Lung microvascular endothelial cell (primary cell): ENCODE data around the gene SPATA12. TPM values are rescaled to one million over a fixed set of nuclear protein-coding genes. Genes with fewer than 3 reads are reported as not detected.
A peak's percentile ranks its signal among the peaks of the same experiment; 100 is the strongest.

Source experiments
- DNase-seq, 2 donors: peaks; one replicate each; pipeline versions ENCODE4 v3.0.0 to v3.0.0-alpha.2; 2010; ENCODE audit warnings: low read depth in 2 of 2
- total RNA-seq: library from RNA; depleted of rRNA; stranded (reverse); fragments of >200 nt; gene quantifications from 2 replicates; pipeline ENCODE4 v1.2.1, GENCODE V29; 2014

The SPATA12 gene, protein sequence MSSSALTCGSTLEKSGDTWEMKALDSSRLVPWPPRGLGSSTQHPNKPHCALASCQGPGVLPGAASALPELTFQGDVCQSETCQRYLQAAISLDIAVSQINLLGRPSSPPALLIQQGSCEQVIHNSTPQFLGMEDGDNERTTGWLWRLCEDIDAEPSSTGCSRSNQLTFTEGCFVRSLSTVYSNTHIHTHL
- total RNA-seq, result 0.44 TPM in 1 of 2 replicates, not detected in the other

DNA sequence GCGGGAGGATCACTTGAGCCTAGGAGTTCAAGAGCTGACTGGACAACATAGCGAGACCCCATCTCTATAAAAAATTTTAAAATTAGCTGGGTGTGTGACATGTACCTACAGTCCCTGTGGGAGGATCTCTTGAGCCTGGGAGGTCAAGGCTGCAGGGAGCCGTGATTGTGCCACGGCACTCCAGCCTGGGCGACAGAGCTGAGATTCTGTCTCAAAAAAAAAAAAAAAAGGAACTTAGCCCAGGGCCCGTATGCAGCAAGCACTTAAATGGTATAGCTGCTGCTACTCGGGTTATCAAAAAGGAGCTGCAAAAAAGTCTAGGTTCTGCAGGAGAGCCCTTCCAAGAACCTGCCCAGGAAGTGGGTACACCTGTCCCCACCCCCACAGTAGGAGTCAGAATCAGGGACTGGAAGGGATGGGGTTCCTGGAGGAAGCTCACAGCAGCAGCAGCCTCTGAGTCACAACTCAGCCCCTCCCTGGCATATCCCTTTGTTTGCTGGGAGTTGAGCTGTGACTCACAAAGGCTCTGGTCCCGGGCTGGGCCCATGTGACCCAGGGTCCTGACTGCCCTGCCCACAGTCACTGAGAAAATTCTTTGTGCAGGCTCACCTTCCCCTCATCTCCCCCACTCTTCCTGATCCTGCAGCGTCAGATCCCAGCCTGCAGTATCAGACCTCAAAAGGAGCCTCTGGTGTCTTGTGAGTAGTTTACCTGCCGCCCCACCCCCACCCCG lies at the start of gene SPATA12:
Gene SPATA12, plus strand, starts transcription at position 576 of the 733 bp plus-strand sequence. CDS start 13,031 bp downstream, outside the sequence.
- peak; percentile 93 to 96 for DNase-seq

DNA sequence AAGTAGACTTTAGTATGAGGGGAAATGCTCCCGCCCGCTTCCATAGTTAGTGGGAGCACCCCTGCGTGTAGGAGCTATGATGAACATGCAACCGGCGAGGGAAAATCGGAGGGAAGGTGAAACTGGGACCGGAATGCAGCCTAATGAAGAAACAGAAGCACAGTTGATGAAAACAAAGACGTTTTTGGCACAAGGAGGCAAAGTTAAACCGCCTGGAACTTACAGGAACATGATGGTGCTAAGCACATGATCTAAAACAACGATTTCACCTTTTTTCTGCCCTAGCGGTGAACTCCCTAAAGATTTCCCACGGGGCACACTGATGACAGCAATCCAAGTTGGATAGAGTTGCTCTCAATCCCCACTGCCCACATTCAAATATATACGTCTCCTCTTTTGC lies 49.4 kb upstream of the SPATA12 start:
- no peak for DNase-seq

DNA sequence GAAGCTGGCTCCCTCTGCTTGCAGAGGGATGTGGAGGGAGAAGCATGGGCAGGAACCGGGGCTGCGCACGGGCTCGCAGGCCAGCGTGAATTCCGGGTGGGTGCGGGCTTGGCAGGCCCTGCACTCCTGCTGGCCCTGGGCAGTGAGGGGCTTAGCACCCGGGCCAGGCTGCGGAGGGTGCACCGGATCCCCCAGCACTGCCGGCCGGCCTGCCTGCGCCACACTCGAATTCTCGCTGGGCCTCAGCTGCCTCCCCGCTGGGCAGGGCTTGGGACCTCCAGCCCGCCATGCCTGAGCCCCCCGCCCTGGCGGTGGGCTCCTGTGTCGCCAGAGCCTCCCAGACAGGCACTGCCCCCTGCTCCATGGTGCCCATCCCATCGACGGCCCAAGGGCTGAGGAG lies 47.6 kb upstream of the SPATA12 start:
- DNase-seq, result no peak

DNA sequence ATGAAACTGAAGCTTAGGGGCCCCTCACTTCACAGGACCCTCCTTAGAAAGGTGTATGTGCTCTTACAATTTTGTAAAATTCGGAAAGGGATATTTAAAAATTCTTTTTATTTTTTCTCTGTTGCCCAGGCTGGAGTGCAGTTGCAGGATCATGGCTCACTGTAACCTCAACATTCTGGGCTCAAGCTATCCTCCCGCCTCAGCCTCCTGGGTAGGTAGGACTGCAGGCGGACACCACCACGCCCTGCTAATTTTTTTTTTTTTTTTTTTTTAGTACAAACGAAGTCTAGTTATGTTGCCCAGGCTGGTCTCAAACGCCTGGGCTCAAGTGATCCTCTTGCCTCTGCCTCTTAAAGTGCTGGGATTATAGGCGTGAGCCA lies 45.1 kb upstream of the SPATA12 start:
- no peak for DNase-seq

DNA sequence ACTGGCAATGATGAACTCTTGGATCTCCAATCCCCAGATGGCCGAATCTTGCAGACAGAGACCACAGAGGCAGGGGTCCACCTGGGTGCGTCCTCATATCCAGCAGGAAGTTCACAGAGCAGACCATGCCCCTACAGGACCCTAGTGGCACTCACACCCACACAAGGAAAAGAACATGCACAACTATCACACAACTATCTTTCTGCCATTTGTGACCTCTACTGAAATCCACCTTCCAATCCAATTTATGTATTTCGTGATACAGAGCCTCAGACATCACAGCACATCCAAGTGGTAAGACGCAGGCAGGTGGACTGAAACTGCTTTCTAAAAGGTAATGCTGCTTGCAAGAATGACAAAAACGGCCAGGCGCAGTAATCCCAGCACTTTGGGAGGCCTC lies 44.6 kb upstream of the SPATA12 start:
- DNase-seq, result no peak

DNA sequence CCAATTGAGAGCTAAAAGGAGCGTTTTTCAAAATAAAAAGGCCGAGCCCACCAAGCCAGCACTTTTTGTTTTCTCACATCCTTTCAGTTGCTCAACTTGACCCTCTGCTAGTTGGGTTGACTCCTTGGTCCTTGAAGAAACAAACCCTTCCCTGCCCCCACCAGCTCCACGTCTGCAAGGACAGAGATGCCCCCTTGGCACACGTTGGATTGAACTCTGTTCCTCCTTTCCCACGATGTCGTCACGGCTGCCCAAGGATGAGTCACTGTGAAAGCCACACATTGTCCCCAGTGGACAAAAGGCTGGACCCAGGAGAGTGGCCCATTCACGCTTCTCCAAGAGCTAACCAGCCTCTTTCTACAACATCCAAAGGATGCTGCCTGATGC lies 43.0 kb upstream of the SPATA12 start:
- peak in 1 of 2 donors; percentile 21 for DNase-seq

DNA sequence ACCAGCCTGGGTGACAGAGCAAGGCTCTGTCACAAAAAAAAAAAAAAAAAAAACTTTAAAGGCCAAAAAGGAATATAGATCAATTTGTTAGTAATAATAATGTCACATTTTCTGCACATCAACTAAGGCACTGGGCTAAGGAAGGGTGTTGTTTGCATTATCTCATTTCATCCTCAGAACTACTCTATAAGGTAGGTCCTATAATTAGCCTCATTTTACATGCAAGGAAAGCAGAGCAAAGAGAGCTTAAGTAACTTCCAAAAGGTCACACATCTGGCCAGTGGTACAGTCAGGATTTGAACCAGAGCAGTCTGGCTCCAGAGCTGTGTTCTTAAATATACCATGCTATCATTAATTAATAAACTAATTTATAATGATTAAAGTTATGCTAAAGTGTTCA lies 42.2 kb upstream of the SPATA12 start:
- DNase-seq, result no peak

DNA sequence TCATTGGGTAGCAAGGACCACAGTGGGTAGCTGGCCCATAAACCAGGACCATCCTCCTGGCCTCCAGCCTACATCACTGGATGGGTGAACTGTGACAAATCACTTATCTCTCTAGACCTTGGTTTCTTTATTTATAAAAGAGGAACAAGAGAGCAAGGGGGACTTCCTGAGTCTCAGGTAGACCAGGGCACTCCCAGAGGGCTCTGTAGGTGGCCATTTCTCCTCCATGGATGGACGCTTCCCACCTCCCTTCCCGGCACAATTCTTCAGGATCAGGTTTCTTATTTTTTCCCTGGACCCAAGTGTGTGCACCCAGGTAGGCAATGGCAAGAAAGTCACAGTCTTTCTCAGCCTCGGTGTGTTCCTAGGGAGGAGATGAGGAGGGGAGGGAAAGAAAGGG lies 41.4 kb upstream of the SPATA12 start:
- no peak for DNase-seq

DNA sequence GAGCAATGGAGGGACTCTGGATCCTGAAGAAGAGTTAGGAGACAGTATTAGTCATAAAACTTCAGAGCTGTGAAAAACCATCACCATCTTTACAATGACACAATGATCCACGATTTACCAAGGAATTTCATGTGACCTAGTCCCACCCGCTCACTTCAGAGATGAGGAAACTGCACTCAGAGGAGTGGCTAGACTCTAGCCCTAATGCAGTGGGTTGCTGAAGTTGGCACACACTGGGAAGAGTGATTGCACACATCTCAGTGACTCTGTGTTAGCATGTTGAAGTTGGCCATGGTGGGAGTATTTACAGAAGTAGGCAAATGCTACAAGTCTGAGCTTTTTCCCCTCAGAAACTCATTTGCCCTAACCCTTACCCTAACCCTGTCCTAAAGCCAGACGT lies 35.2 kb upstream of the SPATA12 start:
- no peak for DNase-seq

DNA sequence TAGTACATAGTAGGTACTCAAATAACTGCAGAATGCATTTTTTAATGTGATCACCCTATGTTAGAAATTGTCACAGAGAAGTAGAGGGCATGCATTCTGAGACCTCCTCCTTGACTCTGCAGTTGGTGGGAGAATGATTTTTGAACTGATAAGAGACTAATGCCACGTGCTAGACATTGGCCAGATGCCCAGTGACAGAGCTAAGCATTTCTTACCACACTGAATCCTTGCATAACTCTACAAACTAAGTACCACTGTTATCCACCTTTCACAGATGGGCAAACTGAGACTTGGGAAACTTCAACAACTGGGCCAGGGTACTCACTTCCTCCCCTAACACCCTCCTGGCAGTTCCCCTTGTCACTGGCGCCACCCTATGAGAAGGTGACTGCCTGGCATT lies 33.5 kb upstream of the SPATA12 start:
- peak; percentile 10 to 61 for DNase-seq

DNA sequence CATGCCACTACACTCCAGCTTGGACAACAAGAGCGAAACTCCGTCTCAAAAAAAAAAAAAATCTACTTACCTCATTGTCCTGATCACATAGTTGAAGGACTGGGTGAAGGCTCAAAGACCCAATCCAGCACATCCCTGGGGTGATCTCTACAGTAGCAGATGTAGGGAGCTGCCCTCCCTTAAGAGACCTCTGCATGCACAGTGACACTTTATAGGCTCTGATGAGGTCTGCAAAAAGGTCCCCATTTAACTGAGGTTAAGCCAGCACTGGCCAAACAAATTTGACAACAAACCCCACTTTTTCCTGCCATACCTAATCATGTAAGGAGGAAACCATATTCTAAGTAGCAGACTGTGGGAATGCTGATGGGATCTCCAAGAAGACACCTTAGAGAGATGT lies 31.1 kb upstream of the SPATA12 start:
- no peak for DNase-seq

DNA sequence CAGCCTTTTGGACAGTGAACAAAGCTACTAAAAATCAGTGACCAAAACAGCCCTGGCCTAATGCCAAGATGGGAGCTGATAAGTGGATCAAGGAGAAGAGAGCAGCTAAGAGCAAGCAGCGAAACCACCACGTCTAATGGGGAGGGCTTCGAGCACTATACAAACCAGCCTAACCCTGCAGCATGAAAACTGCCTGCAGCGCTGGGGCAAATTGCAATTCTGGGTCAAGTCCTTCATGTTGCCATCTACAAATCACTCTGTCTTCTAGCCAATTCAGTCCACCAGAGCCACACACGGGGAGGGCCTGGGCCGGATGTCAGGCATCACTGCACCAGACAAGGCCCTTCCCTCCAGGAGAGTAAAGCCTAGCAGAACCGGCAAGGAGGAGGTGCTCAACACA lies 30.5 kb upstream of the SPATA12 start:
- no peak for DNase-seq

DNA sequence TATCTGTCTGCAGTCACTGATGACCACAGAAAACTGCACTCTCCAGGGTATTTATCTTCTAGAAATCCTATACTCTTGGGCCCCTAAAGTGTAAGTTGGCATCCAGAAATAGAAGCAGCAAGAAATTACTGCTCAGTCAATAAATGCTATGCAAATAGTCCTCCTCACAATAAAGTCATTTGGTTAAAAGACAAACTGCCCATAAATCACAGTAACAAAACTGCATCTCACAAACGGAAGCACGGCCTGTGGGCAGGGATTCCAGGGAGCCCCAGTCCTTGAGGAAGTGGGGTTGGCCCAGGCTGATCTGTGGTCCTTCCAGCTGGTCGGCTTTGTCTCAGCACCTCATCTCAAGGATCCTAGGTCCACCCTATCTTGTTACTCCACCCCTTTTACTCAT lies 29.7 kb upstream of the SPATA12 start:
- DNase-seq, result no peak

DNA sequence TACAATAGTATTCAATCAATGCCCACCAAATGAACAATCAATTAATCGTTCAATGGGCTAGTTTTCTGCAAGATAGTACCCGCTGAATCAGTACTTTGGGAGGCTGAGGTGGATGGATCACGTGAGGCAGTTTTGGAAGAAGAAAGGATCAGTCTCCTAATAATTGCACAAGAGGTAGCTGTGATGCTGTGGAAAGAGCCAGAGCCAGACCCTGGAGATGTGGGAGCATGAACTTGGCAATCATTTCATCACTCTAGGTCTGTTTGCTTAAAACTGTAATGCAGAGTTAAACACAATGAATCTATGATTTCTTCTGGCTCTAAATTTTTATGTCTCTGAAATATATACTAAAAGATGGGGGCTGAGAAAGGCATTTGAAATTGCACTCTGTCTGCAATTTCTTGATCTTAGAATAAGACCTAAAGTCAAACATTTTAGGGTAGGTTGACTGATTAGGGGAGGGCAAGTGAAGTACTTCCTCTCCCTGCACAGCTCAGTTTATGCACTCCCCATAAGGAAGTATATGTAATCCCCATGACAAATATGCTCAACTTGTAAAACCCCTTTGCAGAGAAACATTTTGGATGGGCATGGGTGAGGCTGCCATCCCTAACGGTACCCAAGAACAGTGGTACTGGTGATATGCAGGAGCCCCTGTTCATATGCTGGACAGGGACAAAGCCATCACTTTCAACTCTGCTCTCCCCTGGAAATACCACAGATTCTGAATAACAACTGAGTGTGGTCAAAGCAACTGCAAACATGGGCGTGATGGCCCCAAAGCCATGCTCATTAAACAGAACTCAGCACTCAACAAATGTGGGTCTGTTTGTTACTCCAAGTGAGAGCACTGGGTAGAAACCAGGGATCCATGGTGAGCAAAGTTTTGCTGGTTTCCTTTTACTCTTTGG lies 28.6 kb upstream of the SPATA12 start:
- DNase-seq, result no peak

DNA sequence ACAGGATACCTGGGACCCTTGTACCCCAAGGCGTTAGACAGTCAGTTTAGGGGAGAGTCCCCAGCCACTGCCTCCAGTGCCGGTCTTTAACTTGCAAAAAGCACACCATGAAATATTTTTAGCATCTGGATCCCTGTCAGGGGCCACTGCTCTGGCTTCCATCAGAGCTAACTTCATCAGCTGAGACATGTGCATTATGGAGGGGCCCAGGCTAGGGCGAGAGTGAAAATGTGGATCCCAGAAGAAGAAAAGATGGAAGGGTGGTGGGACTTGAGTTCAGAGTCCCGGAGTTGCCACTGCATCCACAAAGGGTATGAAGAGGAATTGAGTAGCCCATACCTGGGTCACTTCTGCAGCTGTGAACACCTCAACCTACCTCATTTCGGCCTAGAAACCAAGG lies 23.5 kb upstream of the SPATA12 start:
- no peak for DNase-seq

DNA sequence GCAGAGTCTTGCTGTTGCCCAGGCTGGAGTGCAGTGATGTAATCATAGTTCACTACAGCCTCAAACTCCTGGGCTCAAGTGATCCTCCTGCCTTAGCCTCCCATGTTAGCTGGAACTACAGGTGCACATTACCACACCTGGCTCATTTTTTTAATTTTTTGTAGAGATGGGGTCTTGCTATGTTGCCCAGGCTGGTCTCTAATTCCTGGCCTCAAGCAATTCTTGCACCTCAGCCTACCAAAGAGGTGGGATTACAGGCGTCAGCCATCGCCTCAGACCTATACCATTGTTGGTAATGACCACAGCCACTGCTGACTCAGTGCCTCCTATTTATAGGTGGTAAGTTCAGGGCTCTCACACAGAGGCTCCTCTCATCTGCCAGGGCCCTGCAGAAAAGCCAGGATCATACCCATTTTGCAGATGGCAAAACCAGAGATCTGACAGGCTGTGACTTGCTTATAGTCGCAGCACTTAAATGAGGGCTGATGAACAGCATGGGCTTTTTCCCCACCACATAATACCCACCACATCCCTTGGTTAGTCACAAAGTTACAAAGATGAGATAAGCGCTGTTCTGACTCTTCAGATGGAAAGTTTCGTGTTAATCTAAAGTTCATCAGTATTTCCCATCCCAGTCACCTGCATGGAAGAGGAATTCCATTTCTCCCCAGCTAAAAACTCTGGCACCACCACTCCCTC lies 21.8 kb upstream of the SPATA12 start:
- no peak for DNase-seq

DNA sequence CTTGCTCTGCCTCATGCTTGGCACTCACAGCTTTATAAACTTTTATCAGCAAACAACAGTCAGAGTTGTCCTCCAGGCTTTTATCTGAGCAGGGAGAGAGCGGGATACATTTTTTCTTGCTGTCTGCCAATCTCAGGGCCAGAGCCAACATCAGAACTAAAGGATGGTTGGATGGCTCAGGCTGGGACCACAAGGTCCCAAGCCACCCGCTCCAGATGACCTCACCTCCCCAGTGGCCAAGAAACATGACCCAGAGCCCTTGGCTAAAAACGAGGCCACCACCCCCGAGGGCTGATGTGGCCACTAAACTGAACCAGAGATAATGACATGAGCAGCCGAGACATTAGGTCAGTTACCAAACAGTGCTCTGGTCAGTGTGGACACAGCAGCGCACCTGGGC lies 18.8 kb upstream of the SPATA12 start:
- DNase-seq, result no peak

DNA sequence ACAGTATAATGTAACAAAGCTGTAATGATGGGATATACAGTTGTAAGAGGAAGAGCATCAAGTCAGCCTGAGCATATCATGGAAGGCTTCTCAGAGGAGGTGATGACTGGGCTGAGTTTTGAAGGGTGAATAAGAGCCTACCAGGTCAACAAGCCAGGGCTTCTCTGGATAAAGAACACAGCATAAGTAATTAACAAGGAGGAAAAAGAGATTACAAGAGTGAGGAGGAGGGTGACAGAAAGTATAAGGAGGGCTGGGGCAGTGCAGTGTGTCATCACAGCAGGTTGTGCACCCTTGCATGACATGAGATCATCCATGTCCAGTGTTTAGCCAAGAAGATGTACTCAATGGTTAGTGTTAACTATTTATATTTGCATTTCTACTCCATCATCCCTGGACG lies 16.9 kb upstream of the SPATA12 start:
- no peak for DNase-seq

DNA sequence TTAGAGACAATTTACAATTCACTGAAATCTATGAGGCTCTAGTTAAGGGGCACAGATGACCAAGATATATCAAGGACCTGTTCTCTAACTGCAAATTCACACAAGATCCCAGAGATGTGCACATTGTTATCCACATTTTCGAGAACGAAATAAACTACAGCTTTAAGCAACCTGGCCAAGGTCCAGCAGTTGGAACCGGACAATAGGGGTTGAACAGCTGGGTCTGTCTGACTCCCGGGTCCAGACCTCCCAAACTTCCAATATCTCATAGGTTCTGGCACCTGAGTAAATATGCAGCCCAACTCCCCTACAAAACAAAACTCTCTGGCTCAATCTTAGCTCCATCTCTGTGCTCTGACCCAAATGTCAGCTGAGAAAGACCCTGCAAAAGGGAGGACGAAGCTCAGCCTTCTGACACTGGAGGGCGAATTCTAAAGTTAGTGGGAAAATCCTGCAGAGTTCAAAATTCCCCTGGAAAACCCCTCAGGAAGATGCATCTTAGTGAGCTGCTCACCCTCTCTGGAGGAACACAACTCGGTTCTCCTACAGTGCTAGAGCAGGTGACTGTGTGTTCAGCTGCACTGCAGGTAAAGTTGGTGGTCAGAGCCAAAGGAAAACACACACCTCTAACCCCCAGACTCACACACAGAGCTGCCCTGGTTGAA lies 14.2 kb upstream of the SPATA12 start:
- DNase-seq, result peak; percentile 14 to 29

DNA sequence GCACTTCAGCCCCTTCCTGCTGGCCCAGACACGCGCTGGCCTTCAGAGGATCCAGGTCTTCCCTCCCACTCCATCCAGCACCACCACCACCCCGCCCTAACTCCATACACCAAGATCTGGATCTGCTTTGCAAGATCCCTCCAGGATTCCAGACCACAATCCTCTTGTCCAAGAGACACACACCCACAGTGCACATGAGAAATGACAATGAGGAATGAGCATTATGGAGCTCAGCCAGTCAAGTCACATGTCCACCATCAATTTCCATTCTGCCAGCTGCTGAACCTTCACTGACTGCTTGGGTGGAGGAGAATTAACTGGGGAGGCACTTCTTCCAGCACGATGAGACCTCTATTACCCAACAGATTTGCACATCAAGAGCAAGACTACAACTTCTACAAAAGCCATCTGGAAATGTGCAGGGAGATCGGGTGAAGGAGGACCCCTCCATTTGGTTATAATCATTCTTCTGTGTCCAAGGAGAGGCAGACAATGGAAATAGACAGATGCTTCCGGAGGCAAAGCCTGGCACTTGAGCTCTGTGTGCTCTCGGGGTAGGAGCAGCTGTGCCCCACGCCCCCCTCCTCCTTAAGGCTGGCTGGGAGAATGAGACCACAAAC lies 12.3 kb upstream of the SPATA12 start:
- peak; percentile 38 to 39 for DNase-seq

DNA sequence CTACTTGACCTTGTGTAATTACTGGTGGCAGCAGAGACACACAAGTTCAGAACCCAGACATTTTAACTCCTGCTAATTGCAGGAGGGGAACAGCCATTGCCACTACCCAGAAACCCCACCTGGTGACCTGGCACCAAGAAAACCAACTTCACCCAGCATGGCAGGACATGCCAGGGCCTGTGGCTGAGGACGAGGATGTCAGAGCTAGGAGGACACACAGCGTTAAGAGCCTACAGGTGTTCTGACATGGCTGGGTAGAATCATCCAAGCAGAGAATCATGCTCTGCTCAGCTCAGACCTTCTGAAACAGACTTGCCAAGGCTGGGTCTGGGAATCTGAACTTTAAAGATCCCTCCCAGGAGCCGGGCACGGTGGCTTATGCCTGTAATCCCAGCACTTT lies 11.7 kb upstream of the SPATA12 start:
- no peak for DNase-seq
